HG02571 (cell line): ENCODE results near the gene AASS.
A peak's percentile ranks its signal among the peaks of the same experiment; 100 is the strongest.
"Not testable (repeated sequence)": the region's sequence is repeated elsewhere in the genome, so short reads cannot be mapped to it uniquely, and the experiment has no call there.

Experiments
- ATAC-seq: cut with Tn5 transposase; IDR thresholded peaks from one replicate; pipeline ENCODE4 v1.9.1; 2021; ENCODE audit warnings: mild to moderate bottlenecking, moderate library complexity; ENCODE audit not compliant: unreplicated experiment

Gene AASS

DNA sequence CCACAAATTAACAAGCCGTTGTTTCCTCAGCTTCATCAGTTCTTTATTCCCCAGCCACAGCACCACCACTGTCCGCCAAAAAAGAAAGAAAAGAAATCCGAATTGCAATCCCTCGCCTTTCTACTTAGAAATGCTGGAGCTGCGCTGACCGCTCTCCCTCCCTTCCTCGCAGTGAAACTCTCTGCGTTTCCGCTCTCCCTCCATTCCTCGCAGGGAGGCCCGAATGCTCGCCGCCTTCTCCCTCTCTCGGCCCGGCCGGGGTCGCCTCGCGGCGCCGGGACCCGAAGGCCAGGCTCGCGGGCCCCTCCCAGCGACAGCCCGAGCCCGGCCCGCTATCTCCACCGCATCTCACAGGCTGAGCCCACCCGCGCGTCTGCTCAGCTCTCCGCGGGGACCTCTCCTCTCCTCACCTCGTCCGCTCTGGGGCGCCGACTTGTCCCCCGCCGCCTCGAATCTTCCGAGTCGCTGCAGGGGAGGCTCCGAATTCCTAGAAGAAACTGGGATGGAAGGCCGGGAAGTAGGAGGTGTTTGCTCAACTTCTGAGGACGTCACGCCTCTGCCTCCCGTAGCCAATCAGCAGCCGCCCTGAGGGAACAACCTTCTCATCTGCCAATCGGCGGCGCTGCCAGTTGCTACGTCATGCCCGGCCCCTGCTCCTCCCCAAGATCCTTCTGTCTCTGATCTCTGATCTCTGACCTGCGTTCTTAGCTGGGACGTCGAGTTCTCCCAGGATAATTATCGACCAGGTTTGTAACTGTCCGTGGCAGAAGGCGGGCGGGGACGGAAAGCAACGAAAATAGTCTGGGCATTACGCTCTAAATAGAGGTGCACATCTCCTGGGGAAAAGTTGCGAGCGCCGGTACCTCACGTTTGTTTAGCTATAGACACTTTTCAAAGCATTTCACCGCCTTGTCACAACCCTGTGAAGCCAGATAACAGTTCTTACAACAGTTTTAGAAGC, at the start of gene AASS:
Gene AASS, minus strand, starts transcription at position 499 of the 961 bp plus-strand sequence. CDS start 10,523 bp downstream, outside the sequence.
- peak; percentile 100 for ATAC-seq

DNA sequence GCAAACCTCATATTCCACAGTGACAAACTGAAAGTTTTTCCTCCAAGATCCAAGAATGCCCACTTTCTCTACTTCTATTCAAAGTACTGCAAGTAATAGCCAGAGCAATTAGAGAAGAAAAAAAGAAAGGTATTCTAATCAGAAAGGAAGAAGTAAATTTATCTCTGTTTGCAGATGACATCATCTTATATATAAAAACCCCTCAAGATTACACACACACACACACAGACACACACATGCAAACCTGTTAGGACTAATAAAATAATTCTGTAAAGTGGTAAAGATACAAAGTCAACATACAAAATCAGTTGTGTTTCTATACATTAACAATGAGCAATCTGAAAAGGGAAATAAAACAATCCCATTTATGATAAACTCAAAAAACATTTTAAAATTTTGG, 44.7 kb upstream of the AASS start:
- no peak for ATAC-seq

- no peak for ATAC-seq
These were observed 39.1 kb upstream of the AASS start for GRCh38 chr7:122183106-122183505.

DNA sequence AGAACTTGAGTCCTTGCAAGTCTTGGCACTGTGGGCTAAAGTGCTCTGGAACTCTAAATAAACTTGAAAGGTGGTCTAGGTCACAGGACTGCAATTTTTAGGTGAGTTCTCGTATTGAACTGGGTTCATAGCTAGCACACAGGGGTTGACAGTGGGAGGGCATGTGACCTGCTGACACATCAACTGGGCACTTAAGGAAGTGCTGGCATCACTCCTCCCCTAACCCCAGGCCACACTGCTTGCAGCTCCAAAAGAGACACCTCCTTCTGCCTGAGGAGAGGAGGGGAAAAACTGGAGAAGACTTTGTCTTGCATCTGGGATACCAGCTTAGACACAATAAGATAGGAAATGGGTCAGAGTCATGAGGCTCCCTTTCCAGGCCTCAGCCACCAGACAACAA, 38.0 kb upstream of the AASS start:
- ATAC-seq, result no peak

GRCh38 chr7:122172144-122172543, 28.1 kb upstream of the AASS start:
- not testable (repeated sequence) for ATAC-seq

DNA sequence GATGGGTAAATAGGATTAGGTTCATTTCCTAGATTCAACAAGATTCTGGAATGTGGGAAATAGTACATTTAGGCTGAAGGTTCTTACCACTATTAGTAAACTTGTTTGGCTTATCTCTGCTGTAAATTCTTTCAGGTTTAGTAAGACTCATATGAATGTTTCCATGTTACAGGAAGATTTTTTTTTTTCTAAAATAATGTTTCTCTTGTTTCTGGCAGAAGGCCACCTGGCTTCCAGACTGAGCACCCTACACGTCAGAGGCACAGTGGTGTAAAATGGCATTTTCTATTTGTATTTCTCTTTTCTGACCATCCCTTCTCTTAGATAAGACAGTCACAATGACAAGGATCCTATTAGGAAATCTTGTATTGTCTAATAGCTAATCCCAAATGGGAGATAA, 22.7 kb upstream of the AASS start:
- no peak for ATAC-seq

- no peak for ATAC-seq
These were observed 22.2 kb upstream of the AASS start for GRCh38 chr7:122166275-122166674.

- ATAC-seq, result no peak
These were observed 17.6 kb upstream of the AASS start for GRCh38 chr7:122161628-122162027.

DNA sequence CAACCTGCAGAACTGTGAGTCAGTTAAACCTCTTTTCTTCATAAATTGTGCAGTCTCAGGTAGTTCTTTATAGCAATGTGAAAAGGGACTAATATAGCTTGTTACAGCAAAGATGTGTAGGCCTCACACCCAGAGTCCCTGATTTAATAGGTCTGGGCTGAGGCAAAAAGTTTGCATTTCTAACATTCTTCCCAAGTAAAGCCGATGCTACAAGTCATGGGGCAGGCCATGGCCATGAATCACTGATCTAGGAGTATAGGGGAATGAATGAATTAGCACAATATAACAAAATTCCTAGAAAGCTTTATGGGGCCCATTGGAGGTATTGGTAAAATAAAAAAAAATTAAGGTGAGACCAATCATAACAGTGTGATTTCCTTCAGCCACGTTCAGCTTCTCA, 11.5 kb upstream of the AASS start:
- ATAC-seq, result no peak

DNA sequence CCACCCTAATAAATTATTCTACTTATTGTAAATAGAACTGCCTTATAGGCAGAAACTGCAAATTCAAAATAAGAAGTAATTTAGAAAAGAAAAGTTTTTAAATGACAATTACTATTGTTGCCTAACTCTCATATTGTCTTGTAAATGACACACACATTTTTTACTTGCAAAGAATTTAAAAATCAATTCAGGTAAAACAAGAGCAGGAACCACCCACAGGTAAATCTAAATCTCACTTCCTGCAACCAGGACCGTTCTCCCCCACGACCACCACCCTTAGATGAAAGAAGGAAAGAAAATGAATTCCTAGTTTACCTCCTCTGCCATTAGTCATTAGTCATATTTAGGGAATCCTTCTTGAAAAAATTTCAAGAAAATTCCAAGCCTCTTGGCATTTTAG, 4.8 kb upstream of the AASS start:
- no peak for ATAC-seq

GRCh38 chr7:122148081-122148480, 4.0 kb upstream of the AASS start:
- no peak for ATAC-seq

GRCh38 chr7:122145937-122146645, 2.0 kb upstream of the AASS start:
- ATAC-seq, result no peak

DNA sequence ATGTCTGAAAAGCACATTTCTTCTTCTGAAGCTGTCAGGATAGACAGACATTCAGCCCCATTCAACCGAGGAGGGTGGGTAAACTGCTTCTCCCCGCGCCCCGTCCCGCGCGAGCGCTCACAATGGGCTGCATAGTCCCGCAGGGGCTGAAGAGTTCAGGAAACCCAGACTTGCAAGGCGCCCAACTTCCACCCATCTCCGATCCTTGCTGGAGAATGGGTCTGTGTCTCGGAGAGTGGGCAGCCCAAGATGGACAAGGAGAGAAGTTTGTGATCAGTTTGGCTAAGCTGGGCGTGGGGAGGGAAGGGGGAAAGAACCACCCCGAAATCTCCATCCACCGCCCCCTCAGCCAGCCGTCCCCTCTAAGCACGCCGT, 686 bp downstream of the AASS start:
- no peak for ATAC-seq

- ATAC-seq, result no peak
These were observed 3.1 kb downstream of the AASS start for GRCh38 chr7:122140918-122141317.

GRCh38 chr7:122137251-122138077, 6.6 kb downstream of the AASS start:
- ATAC-seq, result no peak

GRCh38 chr7:122136639-122137245, 7.3 kb downstream of the AASS start:
- ATAC-seq, result no peak

DNA sequence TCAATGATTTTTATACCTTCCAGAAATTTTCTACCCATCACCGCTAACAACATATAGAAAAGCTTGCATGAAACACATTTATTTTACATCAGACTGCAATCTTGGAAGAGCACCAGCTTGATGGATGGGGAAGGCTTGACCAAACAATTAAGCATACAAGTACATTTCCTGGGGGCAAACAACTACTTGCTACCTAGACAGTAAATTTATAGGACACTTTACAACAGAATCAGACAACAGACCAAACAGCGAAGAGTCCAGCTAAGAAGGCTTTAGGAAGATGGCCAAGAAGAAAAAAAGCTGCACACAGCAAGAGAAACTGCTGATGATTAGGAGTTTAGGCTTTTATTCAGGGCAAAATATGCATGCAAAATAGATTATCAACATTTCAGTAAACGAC, 8.0 kb downstream of the AASS start:
- ATAC-seq, result no peak

DNA sequence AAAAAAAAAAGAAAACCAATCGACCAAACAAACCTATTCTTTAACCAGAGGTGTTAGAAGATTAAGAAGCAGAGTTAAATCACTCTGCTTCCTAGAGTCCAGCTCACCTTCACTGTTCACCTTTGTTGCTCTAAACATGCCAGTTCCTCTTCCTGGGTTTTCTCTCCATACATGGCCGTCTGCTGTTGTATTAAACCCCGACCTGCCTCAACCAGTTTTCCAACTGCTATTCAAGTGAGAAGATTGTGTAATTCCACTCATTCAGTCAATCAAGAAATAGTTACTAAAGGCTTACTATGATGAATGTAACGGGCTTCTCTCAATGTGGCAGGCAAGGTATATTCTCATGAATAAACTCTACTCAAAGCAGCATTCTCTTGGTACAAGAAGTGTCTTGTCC, 8.8 kb downstream of the AASS start:
- no peak for ATAC-seq

- ATAC-seq, result not testable (repeated sequence)
These were observed 9.3 kb downstream of the AASS start for GRCh38 chr7:122134793-122135192.

- ATAC-seq, result no peak
These were observed 10.6 kb downstream of the AASS start for GRCh38 chr7:122133477-122133876.

DNA sequence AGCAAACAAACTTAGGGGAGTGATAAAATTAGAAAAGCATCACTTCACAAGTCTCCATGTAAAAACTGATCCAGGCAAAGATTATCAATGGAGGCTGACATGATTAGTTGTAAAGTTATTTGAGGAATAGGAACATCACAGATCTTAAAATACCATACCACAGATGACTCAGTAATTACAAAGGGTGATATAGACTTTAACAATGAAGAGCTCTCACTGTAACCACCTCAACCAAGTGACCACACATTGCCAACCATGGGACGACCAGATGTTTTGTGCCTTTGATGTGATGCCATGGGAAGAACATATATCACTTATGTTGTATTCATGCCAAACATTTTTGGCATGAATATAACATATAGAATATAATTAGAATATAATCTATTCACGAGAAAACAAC, 11.7 kb downstream of the AASS start:
- no peak for ATAC-seq
